ENCODE measurements around the gene SLC30A10. TPM values are rescaled to one million over a fixed set of nuclear protein-coding genes. Genes with fewer than 3 reads are reported as not detected.
"Not testable (repeated sequence)": the region's sequence is repeated elsewhere in the genome, so short reads cannot be mapped to it uniquely, and the experiment has no call there.

SLC30A10 gene
- total RNA-seq, 6 donors from 2014 or later: not detected

GRCh38 chr1:219945795-219946194 lies 17.4 kb upstream of the SLC30A10 start:
- TF ChIP-seq POLR2A (IDR thresholded peaks at IDR 0.05) (no peak), POLR2AphosphoS5 (IDR thresholded peaks at IDR 0.05) (no peak), CTCF (IDR thresholded peaks at IDR 0.05) (no peak), EP300 (IDR thresholded peaks at IDR 0.05) (no peak)
- Histone ChIP-seq H3K4me1 (no peaks in the 10 kb centered on the region), H3K4me3 (no peak overlapping the region), H3K9me3 (no peaks in the 10 kb centered on the region), H3K36me3 (no peaks in the 10 kb centered on the region), H3K27ac (no peak overlapping the region), H3K27me3 (no peaks in the 10 kb centered on the region)
- DNase-seq (no peak), ATAC-seq (ENCODE audit: low FRiP score in 2 of 2) (no peak)

GRCh38 chr1:219941179-219942118 lies 13.1 kb upstream of the SLC30A10 start:
- Histone ChIP-seq H3K27me3 (no peaks in the 10 kb centered on the region), H3K27ac (no peak overlapping the region), H3K36me3 (no peaks in the 10 kb centered on the region), H3K9me3 (no peaks in the 10 kb centered on the region), H3K4me3 (no peak overlapping the region), H3K4me1 (no peaks in the 10 kb centered on the region)
- 79% methylated on average over 2 of the region's 2 CpGs for WGBS, 2 donors
- TF ChIP-seq POLR2AphosphoS5 (IDR thresholded peaks at IDR 0.05) (no peak), CTCF (IDR thresholded peaks at IDR 0.05) (no peak), EP300 (IDR thresholded peaks at IDR 0.05) (no peak), POLR2A (IDR thresholded peaks at IDR 0.05) (no peak)
- DNase-seq: no peak
- no peak for ATAC-seq (ENCODE audit: low FRiP score in 2 of 2)

- H3K4me3 ChIP-seq: no peak overlapping the region
- 56 to 61% methylated on average over 3 of the region's 3 CpGs for WGBS, 2 donors
- no peaks in the 10 kb centered on the region for H3K36me3 ChIP-seq
- H3K9me3 ChIP-seq: no peaks in the 10 kb centered on the region
- DNase-seq: no peak
- H3K27ac ChIP-seq: no peak overlapping the region
- H3K27me3 ChIP-seq: no peaks in the 10 kb centered on the region
- H3K4me1 ChIP-seq: no peaks in the 10 kb centered on the region
- no peak for TF ChIP-seq POLR2AphosphoS5 (IDR thresholded peaks at IDR 0.05)
- TF ChIP-seq CTCF (IDR thresholded peaks at IDR 0.05): no peak
- TF ChIP-seq POLR2A (IDR thresholded peaks at IDR 0.05): no peak
- ATAC-seq (ENCODE audit: low FRiP score in 2 of 2): no peak
Measured at GRCh38 chr1:219940707-219941106, 12.3 kb upstream of the SLC30A10 start.

DNA sequence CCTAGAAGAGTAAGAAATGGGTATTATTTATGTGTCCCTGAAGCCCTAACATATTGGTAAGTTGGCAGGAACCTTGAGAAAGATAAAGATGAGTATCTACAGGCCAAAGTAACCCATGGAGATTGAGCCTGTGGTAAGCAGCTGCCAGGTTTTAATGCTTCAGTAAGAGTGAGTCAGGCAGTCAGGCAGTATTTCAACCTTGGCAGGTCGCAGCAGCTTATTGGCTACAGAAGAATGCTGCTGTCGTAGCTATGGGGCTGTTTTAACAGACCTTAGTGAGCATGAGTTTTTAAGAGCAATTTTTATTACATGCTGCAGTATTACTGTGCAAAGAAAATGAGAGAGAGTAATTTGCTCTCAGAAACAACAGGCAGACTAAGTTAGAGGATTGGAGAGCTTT lies 10.3 kb upstream of the SLC30A10 start:
- DNase-seq (no peak), ATAC-seq (ENCODE audit: low FRiP score in 2 of 2) (no peak)
- Histone ChIP-seq H3K27me3 (no peaks in the 10 kb centered on the region), H3K27ac (no peak overlapping the region), H3K9me3 (no peaks in the 10 kb centered on the region), H3K4me3 (no peak overlapping the region), H3K36me3 (no peaks in the 10 kb centered on the region), H3K4me1 (no peaks in the 10 kb centered on the region)
- TF ChIP-seq POLR2A (IDR thresholded peaks at IDR 0.05) (no peak), EP300 (IDR thresholded peaks at IDR 0.05) (no peak), POLR2AphosphoS5 (IDR thresholded peaks at IDR 0.05) (no peak), CTCF (IDR thresholded peaks at IDR 0.05) (no peak)
- 55 to 70% methylated on average over 2 of the region's 2 CpGs for WGBS, 2 donors

GRCh38 chr1:219933763-219934162 lies 5.4 kb upstream of the SLC30A10 start:
- not testable (repeated sequence) for H3K4me3 ChIP-seq; H3K27me3 ChIP-seq; ATAC-seq (ENCODE audit: low FRiP score in 2 of 2); H3K4me1 ChIP-seq; H3K9me3 ChIP-seq; DNase-seq; H3K36me3 ChIP-seq; H3K27ac ChIP-seq
- WGBS, 2 donors: 88 to 93% methylated on average over 11 of the region's 11 CpGs

Data from upper lobe of left lung (tissue), 6 donors.